Stimulated activated CD4-positive, alpha-beta T cell treated with anti-CD3 and anti-CD28 coated beads, Interleukin-1b, Interleukin-23, amount 100 ng/mL, for 48 hours (primary cell): ENCODE results near the gene BCAT1.
"Not testable (repeated sequence)": the region's sequence is repeated elsewhere in the genome, so short reads cannot be mapped to it uniquely, and the experiment has no call there.

Experiments
- DNase-seq: peaks from one replicate; pipeline ENCODE4 v3.0.0-alpha.2; 2020

Gene BCAT1

DNA sequence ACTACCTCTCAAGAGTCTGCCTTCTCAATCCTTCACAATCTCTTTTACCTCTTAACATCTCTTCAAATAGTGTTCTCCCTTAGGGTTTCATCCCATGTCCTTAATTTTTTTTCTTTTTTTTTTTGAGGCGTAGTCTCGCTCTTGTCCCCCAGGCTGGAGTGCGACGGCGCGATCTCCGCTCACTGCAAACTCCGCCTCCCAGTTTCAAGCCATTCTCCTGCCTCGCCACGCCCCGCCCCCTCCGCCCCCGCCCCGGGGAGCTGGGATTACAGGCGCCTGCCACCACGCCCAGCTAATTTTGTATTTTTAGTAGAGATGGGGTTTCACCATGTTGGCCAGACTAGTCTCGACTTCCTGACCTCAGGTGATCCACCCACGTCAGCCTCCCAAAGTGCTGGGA, 7.0 kb upstream of the BCAT1 start:
- DNase-seq, result no peak

DNA sequence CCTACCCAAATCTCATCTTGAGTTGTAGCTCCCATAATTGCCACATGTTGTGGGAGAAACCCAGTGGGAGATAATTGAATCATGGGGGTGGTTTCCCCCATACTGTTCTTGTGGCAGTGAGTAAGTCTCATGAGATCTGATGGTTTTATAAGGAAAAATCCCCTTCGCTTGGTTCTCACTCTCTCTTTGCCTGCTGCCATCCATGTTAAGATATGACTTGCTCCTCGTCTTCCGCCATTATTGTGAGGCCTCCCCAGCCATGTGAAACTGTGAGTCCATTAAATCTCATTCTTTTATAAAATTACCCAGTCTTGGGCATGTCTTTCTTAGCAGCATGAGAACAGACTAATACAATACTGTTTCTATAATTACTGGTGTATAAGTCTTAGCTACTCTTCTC, 6.5 kb upstream of the BCAT1 start:
- peak; percentile 25 for DNase-seq

DNA sequence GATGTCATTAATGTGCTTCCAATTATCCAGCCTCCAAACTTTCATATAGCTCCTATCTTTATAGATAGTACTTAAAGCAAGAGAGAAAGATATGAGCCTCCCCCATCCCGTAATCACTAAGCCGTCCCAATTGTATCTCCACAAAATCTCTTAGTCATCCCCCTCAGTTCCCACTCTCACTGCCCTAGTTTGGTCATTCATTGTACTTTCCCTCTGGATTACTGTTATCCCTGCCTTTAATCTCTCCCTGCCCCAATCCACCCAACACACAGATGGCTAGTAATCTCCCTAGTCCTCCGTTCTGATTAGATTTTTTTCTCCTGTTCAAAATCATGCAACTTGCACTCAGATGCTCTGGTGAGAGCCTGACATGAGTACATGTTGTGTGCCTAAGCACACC, 5.4 kb upstream of the BCAT1 start:
- DNase-seq, result no peak

DNA sequence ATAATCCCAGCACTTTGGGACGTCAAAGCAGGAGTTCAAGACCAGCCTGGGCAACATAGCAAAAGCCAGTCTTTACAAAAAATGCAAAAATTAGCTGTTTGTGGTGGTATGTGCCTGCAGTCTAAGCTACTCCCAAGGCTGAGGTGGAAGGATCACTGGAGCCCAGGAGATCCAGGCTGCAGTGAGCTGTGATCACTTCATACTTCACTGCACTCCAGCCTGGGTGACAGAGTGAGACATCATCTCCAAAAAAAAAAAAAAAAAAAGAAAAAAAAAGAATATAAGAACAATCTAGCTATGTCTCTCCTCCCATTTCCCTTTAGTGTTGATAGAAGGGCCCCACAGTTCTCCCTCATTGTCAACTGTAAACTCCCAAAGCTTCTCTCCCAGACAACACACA, 3.5 kb upstream of the BCAT1 start:
- DNase-seq, result no peak

DNA sequence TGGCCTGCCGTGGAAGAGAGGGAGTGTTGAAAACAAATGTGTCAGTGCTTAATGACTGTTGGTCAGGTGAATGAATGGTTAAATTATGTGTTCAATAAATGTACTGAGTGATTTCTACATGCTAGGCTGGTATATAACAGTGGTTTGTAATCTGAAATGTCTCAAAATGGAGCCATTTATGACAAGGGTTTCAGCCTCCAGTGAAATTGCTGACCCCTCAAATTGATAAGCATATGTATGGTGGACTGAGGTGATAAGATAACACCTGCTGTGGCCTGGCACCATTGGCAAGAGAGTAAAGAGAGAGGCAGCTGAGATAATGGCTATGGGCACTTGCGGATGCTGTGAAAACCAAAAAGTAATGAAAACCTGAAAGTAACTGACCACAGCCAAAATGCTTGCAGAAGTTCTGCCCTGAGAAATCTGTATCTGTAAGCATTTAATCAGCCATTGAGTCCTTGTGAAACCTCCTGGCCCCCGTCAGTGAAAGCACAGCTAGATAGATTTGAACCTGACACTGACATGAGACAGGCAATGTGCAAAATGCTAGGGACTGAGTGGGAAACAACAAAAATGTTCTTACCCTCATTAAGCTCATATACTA, 1.4 kb upstream of the BCAT1 start:
- DNase-seq, result no peak

DNA sequence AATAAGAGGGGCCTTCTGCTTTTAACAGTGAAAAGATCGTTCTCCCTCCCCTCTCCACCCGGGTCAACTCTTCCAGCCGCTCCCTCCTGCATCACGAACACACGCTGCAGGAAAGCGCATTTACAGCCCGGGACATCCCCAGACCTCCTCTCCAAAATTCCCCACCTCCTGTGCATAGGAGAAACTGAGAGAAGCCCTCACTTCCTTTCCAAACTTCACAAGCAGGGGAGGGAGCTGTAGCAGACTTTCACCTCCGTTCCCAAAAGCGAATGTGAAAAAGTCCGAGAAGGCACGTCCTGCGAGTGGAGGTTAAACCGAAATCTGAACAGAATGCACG, 513 bp downstream of the BCAT1 start:
- peak; percentile 23 for DNase-seq

DNA sequence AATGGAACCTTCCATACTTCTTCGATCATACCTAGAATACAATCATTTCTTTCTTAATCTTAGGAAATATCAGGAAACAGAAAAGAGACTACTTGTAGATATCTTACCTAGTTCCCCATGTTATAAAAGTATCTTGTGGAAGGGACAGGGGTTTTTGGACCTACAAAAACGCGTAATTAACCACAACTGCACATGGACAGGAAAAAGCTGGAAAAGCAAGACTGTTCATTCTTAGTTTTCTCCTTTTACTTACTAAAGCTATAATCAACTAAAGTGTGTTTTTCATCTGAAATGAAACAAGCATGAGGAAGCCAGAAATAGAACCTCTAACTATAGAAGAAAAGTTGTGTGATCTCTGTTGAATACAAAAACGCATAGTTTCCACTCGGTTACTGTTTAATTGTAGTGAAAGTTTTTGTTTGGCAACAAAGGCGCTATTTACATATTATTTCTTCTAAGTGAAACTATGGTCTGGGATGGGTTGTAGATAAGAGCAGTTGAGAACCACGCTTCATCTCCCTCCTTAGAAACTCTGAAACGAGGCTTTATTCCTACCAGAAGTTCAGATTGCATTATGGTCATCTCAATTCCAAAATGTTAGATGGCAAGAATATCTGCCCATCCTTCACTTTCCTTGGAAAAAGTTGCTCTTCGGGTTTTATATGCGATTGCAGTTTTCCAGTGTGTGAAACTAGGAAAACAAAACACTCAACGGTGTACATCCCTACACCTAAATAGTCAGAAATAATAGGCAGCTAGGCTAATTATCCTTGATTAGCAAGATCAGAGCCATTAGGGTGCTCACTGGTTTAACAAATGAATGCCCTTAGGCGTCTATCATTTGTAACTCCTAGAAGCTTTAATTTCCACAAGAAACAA, 1.1 kb downstream of the BCAT1 start:
- DNase-seq, result no peak

DNA sequence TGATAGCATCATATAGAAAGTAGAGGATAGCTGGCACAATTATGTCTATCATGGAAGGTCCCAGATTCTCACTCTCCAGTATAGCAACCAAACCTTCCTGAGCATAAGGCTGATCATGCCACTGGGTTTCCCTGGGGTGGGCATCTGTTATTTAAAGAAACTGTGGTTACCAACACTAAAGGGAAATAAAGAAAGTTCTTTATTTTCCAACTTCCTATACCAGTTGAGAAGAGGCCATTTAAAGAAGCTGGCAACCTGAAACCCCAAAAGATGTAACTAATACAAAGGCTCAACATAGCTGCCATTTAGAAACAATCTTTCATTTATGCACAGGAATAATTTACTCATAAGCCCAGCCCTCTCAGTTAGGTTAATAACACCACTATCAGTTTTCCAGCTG, 3.1 kb downstream of the BCAT1 start:
- no peak for DNase-seq

DNA sequence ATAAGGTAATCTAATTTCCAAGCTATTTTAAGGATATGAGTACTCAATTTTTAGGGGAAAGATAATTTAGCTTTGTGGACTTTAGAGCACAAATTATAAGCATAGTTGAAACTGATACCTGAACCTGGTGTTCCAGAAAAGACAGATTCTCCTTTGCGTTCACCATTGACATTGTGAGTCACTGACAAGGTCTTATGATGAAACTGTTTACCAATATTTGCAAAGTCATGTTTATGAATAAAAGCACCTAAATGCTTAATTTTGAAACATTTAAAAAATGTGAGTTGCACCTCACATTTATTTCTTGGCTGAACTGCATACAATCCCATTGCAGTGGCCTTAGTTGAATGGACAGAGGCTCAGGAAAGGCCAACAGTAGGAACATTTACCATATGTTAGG, 3.9 kb downstream of the BCAT1 start:
- no peak for DNase-seq

DNA sequence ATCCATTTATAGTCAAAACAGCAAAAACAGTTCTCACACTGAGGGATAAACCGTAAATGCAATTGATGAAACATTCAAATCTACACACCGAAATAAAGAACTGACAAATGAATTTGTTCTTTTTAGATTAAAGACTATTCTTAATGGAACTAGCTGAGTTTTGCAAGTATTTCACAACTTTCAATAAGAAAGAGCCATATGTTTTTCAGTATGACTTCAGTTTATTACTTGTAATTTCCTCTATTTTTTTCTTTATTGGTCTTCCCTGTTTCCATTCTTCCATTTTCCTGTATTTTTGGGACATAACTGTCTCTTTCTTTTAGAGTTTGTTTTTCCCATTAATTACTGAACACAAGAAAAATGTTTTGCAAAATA, 4.3 kb downstream of the BCAT1 start:
- no peak for DNase-seq

DNA sequence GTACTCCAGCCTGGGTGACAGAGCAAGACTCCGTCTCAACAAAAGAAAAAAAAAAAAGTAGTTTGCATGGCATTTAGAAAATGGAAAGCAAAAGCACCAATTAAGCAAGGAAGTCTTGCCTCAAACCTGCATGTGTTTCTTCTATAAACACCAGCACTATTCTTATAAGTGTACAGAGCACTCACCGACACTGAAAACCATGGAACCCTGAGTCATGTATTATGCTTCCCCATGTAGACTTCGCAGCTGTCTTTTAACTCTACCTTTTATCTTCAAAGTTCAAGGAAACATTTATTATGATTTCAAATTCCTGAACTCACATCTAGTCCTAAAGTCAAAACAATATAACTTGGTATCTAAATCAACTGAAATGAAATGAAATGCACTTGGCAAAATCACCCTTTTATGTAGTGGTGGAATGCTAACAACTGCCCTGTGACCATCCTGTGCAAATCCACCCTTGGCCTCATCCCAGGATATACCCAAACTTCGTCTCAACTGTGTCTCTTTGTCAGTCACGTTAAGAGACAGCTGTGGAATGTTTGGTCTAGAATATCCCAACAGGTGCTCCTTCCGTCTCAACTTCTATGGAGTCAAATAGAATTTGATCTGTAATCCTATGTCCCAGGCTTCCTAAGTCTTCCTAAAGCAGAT, 4.8 kb downstream of the BCAT1 start:
- DNase-seq, result no peak

DNA sequence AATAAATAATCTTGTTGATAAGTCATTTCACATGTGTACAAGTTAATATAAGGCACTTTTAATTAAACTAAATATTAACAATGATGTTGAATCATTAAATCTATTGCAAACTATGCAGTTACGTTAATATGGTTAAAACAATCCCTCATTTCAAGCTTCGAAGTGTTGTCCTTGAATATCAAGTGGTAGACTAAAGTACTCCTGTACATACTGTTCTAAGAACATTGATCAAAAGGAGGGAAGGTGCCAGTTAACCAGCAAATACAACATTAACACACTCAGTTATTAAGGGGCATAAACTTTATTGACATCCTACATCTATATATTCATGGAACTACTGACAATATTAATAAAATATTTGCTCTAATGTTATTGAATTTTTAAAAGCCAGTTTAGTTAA, 8.7 kb downstream of the BCAT1 start:
- DNase-seq, result no peak

DNA sequence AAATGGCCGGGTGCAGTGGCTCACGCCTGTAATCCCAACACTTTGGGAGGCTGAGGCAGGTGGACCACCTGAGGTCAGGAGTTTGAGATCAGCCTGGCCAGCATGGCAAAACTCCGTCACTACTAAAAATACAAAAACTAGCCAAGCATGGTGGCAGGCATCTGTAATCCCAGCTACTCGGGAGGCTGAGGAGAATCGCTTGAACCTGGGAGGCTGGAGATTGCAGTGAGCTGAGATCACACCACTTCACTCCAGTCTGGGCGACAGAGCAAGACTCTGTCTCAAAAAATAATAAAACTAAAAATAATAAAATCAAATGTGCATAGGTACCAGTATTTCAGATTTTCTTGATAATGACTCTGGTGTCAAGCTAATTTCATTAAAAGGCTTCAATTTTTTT, 9.3 kb downstream of the BCAT1 start:
- DNase-seq, result not testable (repeated sequence)

DNA sequence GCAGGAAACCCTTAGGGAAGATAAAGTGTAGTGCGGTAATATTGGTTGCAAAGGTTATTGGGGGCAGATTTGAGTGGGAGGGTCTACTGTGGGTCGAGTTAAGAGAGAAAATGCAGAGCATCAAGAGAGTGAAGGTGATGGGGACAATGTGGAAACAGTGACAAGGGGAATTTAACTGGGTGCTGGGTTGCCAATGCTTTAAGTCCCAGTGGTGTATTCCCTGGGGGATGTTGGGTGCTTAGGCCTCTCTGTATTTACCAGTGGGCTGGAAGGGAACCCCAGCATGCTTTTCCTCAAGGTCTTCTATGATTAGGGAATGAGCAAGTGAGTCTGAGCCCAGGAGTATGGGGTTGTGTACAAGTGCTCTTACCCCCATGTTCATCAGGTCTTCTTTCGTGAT, 10.6 kb downstream of the BCAT1 start:
- no peak for DNase-seq

DNA sequence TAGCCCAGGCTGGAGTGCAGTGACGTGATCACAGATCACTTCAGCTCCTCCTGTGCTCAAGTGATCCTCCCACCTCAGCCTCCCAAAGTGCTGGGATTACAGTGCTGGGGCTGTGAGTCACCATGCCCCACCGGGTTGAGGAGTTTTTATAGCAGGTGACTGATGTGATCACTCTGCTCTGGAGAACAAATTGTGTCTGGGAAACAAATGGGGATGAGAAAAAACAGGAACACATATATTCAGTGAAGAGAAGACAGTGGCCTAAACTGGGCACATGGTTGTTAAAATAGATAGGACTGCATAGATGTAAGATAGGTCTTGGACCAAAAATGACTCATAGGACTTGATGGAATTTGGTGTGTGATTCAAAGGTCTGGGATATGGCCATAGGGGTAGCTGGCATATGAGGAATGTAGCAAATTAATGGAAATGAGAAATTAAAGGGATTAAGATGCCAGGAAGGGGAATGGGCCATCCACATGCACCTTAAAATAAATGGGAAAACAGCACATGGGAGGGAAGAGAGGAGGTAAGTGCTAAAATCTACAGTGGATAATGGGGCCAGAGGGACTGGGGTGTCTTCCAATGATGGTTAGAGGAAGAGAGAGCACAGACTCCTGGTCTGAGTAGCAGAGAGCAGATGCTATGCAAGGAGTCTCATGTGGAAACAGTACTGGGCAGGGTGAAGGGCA, 11.2 kb downstream of the BCAT1 start:
- no peak for DNase-seq

DNA sequence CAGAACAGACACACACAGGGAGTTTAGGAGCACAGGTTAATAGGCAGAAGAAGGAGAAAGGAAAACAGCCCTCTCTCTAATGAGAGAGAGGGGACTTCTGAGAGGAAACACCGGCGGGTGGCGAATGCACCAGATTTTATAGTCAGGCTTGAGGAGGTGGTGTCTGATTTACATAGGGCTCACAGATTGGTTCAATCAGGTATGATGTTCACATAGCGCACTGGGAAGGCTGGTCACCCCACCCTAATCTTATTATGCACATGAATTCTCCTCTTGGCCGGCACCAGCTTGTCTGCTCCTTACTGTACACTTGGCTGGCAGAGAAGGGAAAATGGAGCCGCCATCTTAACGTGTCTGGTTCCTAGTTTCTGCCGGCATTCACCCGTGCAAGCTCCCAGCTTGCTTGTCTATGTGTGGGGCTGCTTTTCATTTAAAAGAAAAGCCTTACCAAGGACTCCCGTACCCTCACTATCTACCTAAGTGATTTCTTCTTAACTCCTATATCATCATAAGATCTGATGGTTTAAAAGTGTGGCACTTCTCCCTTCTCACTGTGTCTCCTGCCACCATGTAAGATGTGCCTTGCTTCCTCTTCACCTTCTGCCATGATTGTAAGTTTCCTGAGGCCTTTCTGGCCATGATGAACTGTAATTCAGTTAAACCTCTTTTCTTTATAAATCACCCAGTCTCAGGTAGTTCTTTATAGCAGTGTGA, 15.1 kb downstream of the BCAT1 start:
- DNase-seq, result no peak

DNA sequence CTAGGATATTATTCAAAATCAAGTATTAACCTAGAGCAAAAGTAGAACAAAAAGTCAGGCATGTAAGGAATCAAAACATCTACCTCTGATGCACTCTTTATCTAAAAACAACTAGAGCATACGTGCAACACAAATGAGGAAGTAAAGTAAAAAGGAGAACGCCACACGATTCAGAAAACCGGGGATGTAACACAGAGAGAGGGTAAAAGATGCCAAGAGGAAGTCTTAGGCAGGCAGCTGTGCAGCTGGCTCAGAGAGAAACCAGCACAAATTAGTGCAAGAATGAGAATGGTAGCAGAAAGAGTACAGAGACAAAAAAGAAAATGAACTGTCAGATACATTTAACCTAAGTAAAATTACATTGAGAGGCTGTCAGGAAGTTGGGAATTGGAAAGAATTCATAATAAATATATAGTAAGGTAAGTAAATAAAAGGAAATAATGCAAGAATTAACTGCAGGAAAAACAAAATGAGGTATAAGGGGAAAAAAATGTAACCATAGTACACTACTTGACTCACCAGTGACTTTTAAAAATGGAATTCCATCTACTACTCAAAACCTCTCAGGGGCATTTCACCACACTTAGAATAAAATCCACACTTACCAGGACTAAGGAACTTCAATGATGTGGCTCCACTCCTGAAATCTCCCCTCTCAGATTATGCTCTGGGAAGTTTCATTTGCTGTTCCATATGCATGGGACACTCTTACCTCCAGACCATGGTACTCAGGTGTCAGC, 17.1 kb downstream of the BCAT1 start:
- no peak for DNase-seq

DNA sequence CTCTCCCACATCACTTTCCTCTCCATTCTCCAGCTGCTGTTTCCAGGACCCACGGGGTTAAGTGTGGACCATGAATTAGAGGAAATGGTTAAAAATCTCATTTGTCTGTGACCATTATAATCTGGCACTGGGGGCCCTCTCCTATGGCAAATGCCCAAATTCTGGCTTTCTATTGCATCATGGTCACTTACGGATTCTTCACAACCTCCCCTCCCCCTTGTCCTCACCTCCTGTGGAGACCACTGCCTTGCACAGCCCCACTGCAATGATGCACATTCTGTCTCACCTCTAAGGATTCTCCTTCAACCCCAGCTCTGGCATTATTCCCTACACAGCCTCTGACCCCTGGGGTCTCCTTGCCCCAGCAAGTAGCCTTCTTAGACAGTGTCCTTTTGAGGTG, 18.9 kb downstream of the BCAT1 start:
- DNase-seq, result no peak

DNA sequence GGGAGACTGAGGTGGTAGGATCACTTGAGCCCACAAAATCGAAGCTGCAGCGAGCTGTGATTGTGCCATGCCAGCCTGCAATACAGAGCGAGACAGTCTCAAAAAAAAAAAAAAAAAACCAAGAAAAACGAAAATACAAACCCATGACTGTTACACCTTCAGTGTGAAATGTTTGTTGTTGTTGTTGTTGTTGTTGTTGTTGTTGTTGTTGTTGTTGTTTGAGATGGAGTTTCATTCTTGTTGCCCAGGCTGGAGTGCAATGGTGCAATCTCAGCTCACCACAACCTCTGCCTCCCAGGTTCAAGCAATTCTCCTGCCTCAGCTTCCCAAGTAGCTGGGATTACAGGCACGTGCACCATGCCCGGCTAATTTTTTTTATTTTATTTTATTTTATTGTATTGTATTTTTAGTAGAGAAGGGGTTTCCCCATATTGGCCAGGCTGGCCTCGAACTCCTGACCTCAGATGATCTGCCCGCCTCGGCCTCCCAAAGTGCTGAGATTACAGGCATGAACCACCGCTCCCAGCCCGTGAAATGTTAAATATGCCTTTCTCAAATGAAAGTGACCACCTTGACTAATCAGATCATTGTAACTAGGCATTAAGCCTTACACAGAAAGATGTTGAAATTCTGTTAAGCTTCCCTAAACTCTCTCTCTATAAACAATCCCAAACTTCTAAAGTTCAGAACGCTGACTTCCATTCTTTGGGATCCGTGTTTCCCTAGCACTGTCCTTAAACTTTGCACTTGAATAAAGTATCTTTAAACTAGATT, 20.2 kb downstream of the BCAT1 start:
- not testable (repeated sequence) for DNase-seq

DNA sequence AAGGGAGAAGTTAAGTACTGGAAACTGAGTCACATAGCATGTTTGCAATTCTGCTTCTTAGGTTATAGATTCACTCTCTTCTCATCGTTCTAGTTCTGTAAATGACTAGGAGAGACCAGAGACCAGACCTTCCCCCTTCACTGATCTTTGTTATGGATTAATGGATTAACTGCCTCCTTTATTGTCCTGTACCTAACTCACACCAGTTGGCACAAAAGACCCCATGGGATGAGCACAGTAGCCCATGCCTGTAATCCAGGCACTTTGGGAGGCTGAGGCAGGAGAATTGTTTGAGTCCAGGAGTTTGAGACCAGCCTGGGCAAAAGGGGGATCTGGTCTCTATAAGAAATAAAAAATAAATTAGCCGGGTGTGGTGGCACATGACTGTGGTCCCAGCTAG, 20.8 kb downstream of the BCAT1 start:
- DNase-seq, result no peak

DNA sequence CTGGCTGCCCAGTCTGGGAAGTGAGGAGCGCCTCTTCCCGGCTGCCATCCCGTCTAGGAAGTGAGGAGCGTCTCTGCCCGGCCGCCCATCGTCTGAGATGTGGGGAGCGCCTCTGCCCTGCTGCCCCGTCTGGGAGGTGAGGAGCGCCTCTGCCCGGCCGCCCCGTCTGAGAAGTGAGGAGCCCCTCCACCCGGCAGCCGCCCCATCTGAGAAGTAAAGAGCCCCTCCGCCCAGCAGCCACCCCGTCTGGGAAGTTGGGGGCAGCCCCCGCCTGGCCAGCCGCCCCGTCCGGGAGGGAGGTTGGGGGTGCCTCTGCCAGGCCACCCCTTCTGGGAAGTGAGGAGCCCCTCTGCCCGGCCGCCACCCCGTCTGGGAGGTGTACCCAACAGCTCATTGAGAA, 22.8 kb downstream of the BCAT1 start:
- not testable (repeated sequence) for DNase-seq

DNA sequence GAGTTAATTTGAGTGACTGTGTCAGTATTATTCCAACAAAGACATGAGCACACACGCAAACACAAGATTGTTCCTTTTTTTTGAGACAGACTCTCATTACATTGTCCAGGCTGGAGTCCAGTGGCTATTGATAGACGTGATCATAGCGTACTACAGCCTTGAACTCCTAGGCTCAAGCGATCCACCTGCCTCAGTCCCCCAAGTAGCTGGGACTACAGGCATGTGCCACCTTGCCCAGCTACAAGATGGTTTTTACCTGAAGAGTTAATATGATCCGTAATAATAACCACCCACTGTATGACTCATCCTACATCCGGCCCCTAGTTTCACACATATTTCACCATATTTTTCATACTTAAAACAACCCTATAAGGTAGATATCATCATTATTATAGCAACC, 26.8 kb downstream of the BCAT1 start:
- no peak for DNase-seq
